Fibroblast of skin of left biceps (primary cell): Measurements from ENCODE around the gene RASGEF1C.

ENCODE experiments used
- DNase-seq, 2 experiments: peaks; one replicate each; pipeline ENCODE4 v3.0.0-alpha.2; 2013; ENCODE audit warnings: low read depth in 2 of 2

RASGEF1C gene

GRCh38 chr5:180159756-180160155, 49.3 kb downstream of the RASGEF1C start:
- DNase-seq: no peak

- no peak for DNase-seq
Measured at GRCh38 chr5:180157866-180158265, 51.1 kb downstream of the RASGEF1C start.

GRCh38 chr5:180156141-180156540, 52.9 kb downstream of the RASGEF1C start:
- DNase-seq: no peak

- no peak for DNase-seq
Measured at GRCh38 chr5:180155365-180155926, 53.6 kb downstream of the RASGEF1C start.

- no peak for DNase-seq
Measured at GRCh38 chr5:180154821-180155364, 54.1 kb downstream of the RASGEF1C start.

- no peak for DNase-seq
Measured at GRCh38 chr5:180153991-180154390, 55.0 kb downstream of the RASGEF1C start.

GRCh38 chr5:180153099-180153498, 55.9 kb downstream of the RASGEF1C start:
- no peak for DNase-seq

GRCh38 chr5:180143656-180144364, 65.2 kb downstream of the RASGEF1C start:
- no peak for DNase-seq

- no peak for DNase-seq
Measured at GRCh38 chr5:180142824-180143610, 66.0 kb downstream of the RASGEF1C start.

GRCh38 chr5:180142021-180142765, 66.8 kb downstream of the RASGEF1C start:
- DNase-seq: no peak

- no peak for DNase-seq
Measured at GRCh38 chr5:180141068-180141660, 67.8 kb downstream of the RASGEF1C start.

- no peak for DNase-seq
Measured at GRCh38 chr5:180140571-180140970, 68.4 kb downstream of the RASGEF1C start.

GRCh38 chr5:180140079-180140554, 68.9 kb downstream of the RASGEF1C start:
- no peak for DNase-seq

- DNase-seq: no peak
Measured at GRCh38 chr5:180139731-180140055, 69.3 kb downstream of the RASGEF1C start.

- DNase-seq: no peak
Measured at GRCh38 chr5:180138976-180139730, 69.9 kb downstream of the RASGEF1C start.

GRCh38 chr5:180138214-180138975, 70.6 kb downstream of the RASGEF1C start:
- DNase-seq: no peak

- no peak for DNase-seq
Measured at GRCh38 chr5:180137401-180138213, 71.4 kb downstream of the RASGEF1C start.

- no peak for DNase-seq
Measured at GRCh38 chr5:180136630-180137381, 72.2 kb downstream of the RASGEF1C start.
